Activated T-helper 2 cell treated with anti-CD3 and anti-CD28 coated beads, Interferon-gamma antibody, Interleukin-2, Interleukin-4, amounts not matched to agents 10 μg/mL and 5 μg/mL and 100 μg/mL, durations not matched to agents 14 hours and 24 hours and 36 hours (primary cell): ENCODE results near the gene XPO5. TPM values are rescaled to one million over a fixed set of nuclear protein-coding genes. Genes with fewer than 3 reads are reported as not detected.

Source experiments
- DNase-seq: peaks from one replicate; pipeline ENCODE4 v3.0.0; 2021; ENCODE audit warnings: low spot score
- H3K27ac Mint-ChIP-seq: one replicate; pipeline ENCODE4 v1.8.0; 2021; ENCODE audit warnings: mixed read lengths
- H3K27me3 Mint-ChIP-seq: one replicate; pipeline ENCODE4 v1.8.0; 2021; ENCODE audit warnings: low read depth, mixed read lengths
- H3K36me3 Mint-ChIP-seq: one replicate; pipeline ENCODE4 v1.8.0; 2021; ENCODE audit warnings: low read depth, mixed read lengths
- H3K4me1 Mint-ChIP-seq: one replicate; pipeline ENCODE4 v1.8.0; 2021; ENCODE audit warnings: low read depth, mixed read lengths
- H3K4me3 Mint-ChIP-seq: one replicate; pipeline ENCODE4 v1.8.0; 2021; ENCODE audit warnings: low read depth, mild to moderate bottlenecking, moderate library complexity, mixed read lengths
- H3K9me3 Mint-ChIP-seq: one replicate; pipeline ENCODE4 v1.8.0; 2021; ENCODE audit warnings: mixed read lengths
- intact Hi-C: fragments of 100-400 bp; cut with micrococcal nuclease; formaldehyde crosslinking; loops from one replicate; pipeline ENCODE4 v1.15.1; 2023
- total RNA-seq: library from RNA; stranded (reverse); gene quantifications from 2 replicates; pipeline ENCODE4 v1.2.3, GENCODE V29; 2022

The XPO5 gene
- total RNA-seq, 1 donor from 2014 or later, result 114 TPM

DNA sequence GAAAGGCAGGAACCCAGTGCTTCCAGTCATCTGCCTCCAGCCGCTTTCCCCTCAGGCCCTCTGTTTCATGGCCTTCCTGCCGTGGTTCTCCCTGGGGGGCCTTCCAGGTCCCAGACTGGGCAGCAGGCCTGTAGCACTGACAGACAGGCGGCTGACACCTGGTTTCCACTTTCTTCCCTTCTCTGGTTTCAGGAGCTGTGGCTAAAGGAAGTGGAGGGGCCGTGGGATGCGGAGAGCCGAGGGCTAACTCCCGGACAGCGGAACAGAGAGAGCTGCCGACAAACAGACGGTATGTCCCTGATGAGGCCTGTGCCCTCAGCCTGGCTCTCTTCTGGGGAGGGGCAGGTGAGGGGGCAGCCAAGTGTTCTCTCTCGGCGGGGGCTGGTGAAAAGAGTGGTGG lies 78.1 kb downstream of the XPO5 start:
- H3K9me3 Mint-ChIP-seq, result no peaks in the 10 kb centered on the region
- peaks cover 7% of the 10 kb centered on the region for H3K4me1 Mint-ChIP-seq
- DNase-seq, result no peak
- no peak overlapping the region for H3K4me3 Mint-ChIP-seq
- no peak overlapping the region for H3K27ac Mint-ChIP-seq
- H3K27me3 Mint-ChIP-seq, result no peaks in the 10 kb centered on the region
- intact Hi-C loops, result no loop called here
- H3K36me3 Mint-ChIP-seq, result peaks cover 34% of the 10 kb centered on the region

GRCh38 chr6:43497129-43497396 lies 78.8 kb downstream of the XPO5 start:
- Mint-ChIP-seq H3K36me3 (peaks cover 30% of the 10 kb centered on the region), H3K27ac (no peak overlapping the region), H3K27me3 (no peaks in the 10 kb centered on the region), H3K9me3 (no peaks in the 10 kb centered on the region), H3K4me3 (no peak overlapping the region), H3K4me1 (peaks cover 7% of the 10 kb centered on the region)
- intact Hi-C loops, result no loop called here
- no peak for DNase-seq

DNA sequence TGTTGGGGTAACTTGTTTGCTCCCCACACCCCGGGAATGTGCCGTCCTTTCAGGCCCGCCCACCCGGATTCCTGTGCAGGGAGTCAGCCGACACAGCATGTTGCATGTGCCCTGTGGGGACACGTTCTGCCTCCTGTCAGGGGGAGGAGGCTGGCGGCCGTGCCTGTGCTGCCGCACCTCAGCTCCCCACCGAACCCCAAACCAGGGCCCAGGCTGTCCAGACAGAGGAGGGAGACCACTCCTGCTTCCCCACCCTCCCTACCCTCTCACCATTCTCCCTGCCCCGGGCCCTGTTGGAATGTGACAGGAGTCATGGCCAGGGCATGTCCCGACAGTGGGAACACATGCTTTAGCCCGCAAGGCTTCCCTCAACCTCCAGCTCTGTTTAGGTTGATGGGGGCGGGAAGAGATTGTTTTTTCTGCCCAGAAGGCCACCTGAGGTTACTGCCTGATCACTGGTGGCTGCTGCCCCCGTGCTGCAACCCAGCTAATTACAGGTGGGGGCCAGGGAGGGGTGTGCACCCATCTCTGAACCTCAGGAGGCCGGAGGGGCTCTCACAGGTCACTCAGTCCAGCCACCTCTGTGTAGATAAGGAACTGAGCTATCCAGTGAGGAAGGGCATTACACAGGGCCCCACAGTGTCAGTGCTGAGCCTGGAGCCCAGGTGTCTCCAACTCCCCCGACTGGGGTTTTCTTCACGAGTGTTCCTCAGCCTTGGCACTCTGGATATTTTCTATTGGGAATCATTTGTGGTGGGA lies 79.3 kb downstream of the XPO5 start:
- H3K9me3 Mint-ChIP-seq, result no peaks in the 10 kb centered on the region
- H3K4me3 Mint-ChIP-seq, result no peak overlapping the region
- H3K36me3 Mint-ChIP-seq, result peaks cover 25% of the 10 kb centered on the region
- no peaks in the 10 kb centered on the region for H3K27me3 Mint-ChIP-seq
- no peak overlapping the region for H3K27ac Mint-ChIP-seq
- no peak for DNase-seq
- H3K4me1 Mint-ChIP-seq, result peaks cover 7% of the 10 kb centered on the region
- intact Hi-C loops, result no loop called here

DNA sequence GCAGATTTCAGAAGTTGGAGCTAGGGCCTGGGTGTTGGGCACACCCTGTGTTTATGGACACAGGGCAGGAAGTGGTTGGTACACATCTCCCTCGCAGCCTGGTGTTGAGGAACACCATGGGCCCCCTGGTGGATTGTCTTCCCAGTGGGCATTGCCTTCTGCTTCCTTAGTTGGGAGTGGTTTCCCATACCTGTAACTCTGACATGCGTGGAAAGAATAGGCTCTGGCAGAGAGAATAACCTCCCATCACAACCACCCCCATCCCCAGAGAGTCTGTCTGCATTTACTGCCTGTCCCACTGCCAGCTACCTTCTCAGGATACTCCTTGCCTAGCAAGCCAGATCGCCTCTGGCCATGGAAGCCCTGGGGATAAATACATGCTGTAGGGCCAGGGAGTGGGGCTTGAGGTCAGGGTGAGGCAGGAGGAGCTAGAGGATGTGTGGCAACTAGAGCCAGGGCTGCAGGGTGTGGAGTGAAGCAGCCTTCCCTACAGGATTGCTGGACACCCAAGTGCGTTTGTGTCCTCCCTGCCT lies 80.4 kb downstream of the XPO5 start:
- no peaks in the 10 kb centered on the region for H3K27me3 Mint-ChIP-seq
- H3K9me3 Mint-ChIP-seq, result no peaks in the 10 kb centered on the region
- intact Hi-C loops, result no loop called here
- H3K4me3 Mint-ChIP-seq, result no peak overlapping the region
- peaks cover 7% of the 10 kb centered on the region for H3K4me1 Mint-ChIP-seq
- H3K27ac Mint-ChIP-seq, result peak overlapping the region; percentile 13
- DNase-seq, result no peak
- peaks cover 14% of the 10 kb centered on the region for H3K36me3 Mint-ChIP-seq

- H3K9me3 Mint-ChIP-seq, result no peaks in the 10 kb centered on the region
- no peak overlapping the region for H3K27ac Mint-ChIP-seq
- peaks cover 14% of the 10 kb centered on the region for H3K36me3 Mint-ChIP-seq
- no peaks in the 10 kb centered on the region for H3K27me3 Mint-ChIP-seq
- DNase-seq, result no peak
- intact Hi-C loops, result no loop called here
- no peak overlapping the region for H3K4me3 Mint-ChIP-seq
- peaks cover 11% of the 10 kb centered on the region for H3K4me1 Mint-ChIP-seq
Observed at GRCh38 chr6:43494766-43495165, 81.1 kb downstream of the XPO5 start.

DNA sequence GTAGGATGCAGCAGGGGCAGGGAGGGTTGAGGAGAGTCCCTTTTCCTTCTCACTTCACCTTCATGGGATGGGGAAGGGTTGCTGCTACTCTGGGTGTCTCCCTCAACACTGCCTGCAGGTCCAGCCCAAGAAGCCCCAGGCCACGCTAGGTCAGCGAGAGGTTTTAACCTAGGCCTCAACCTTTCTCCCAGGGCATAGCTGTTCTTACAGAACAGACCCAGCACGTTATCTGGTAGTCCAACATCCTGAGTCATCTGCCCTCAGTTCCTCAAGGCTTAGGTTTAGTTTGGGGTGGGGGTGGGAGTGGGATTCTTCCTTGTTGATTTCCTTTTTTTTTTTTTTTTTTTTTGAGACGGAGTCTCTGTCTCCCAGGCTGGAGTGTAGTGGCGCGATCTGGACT lies 81.5 kb downstream of the XPO5 start:
- H3K36me3 Mint-ChIP-seq, result peaks cover 11% of the 10 kb centered on the region
- intact Hi-C loops, result no loop called here
- H3K4me3 Mint-ChIP-seq, result no peak overlapping the region
- no peak for DNase-seq
- H3K9me3 Mint-ChIP-seq, result no peaks in the 10 kb centered on the region
- H3K27me3 Mint-ChIP-seq, result no peaks in the 10 kb centered on the region
- no peak overlapping the region for H3K27ac Mint-ChIP-seq
- H3K4me1 Mint-ChIP-seq, result peaks cover 11% of the 10 kb centered on the region

DNA sequence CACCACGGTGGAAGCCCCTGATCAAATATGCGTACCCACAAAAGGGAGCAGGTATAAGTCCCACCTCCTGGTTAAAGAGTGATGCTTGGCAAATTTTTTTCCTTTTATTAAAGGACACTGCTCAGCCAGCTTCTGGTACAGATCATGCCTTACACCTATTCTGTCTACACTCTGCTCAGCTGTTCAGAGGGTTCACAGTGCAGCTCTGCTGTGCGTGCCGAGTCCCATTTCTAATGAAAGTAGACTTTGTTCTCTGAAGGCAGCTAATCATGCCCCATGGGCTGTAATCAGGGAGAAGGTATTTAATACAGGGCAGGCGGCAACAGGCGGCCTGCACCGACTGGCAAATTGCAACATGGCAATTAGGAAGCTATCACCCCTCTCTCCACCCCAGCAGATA lies 82.0 kb downstream of the XPO5 start:
- no peaks in the 10 kb centered on the region for H3K9me3 Mint-ChIP-seq
- peaks cover 11% of the 10 kb centered on the region for H3K4me1 Mint-ChIP-seq
- intact Hi-C loops, result no loop called here
- H3K27ac Mint-ChIP-seq, result no peak overlapping the region
- no peak overlapping the region for H3K4me3 Mint-ChIP-seq
- H3K36me3 Mint-ChIP-seq, result peaks cover 11% of the 10 kb centered on the region
- no peaks in the 10 kb centered on the region for H3K27me3 Mint-ChIP-seq
- DNase-seq, result no peak

GRCh38 chr6:43493230-43493629 lies 82.6 kb downstream of the XPO5 start:
- DNase-seq, result no peak
- intact Hi-C loops, result no loop called here
- peaks cover 11% of the 10 kb centered on the region for H3K4me1 Mint-ChIP-seq
- no peaks in the 10 kb centered on the region for H3K9me3 Mint-ChIP-seq
- no peaks in the 10 kb centered on the region for H3K27me3 Mint-ChIP-seq
- peaks cover 6% of the 10 kb centered on the region for H3K36me3 Mint-ChIP-seq
- H3K4me3 Mint-ChIP-seq, result no peak overlapping the region
- no peak overlapping the region for H3K27ac Mint-ChIP-seq

- Mint-ChIP-seq H3K27me3 (no peaks in the 10 kb centered on the region), H3K4me1 (peaks cover 11% of the 10 kb centered on the region), H3K4me3 (no peak overlapping the region), H3K27ac (no peak overlapping the region), H3K36me3 (peaks cover 4% of the 10 kb centered on the region), H3K9me3 (no peaks in the 10 kb centered on the region)
- DNase-seq, result no peak
- intact Hi-C loops, result no loop called here
Observed at GRCh38 chr6:43492673-43493072, 83.2 kb downstream of the XPO5 start.

GRCh38 chr6:43491750-43492661 lies 83.8 kb downstream of the XPO5 start:
- no peak for DNase-seq
- H3K27ac Mint-ChIP-seq, result no peak overlapping the region
- H3K36me3 Mint-ChIP-seq, result peaks cover 4% of the 10 kb centered on the region
- H3K4me1 Mint-ChIP-seq, result peaks cover 11% of the 10 kb centered on the region
- H3K4me3 Mint-ChIP-seq, result no peak overlapping the region
- H3K27me3 Mint-ChIP-seq, result no peaks in the 10 kb centered on the region
- intact Hi-C loops, result no loop called here
- no peaks in the 10 kb centered on the region for H3K9me3 Mint-ChIP-seq

DNA sequence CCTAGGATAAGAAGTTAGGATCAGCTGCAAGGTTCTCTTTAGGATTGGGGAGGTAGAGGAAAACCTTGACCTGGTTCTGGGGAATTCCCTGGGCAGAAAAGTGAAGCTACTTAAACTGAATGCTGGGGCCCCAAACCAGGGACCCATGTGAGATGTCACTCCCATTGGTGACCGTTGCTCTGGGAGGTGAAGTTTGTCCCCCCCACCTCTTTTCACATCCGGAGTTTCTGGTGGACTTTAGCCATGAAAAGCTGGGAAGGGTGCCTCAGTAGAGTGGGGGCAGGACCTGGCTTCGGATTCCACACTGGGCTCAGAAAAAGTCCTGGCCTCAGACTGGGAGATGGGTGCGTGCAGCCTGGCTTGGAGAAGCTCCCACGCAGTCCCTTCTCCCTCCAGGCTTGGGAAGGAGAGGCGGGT lies 85.3 kb downstream of the XPO5 start:
- no peak overlapping the region for H3K27ac Mint-ChIP-seq
- H3K4me1 Mint-ChIP-seq, result peaks cover 11% of the 10 kb centered on the region
- H3K9me3 Mint-ChIP-seq, result no peaks in the 10 kb centered on the region
- no peaks in the 10 kb centered on the region for H3K27me3 Mint-ChIP-seq
- peaks cover 4% of the 10 kb centered on the region for H3K36me3 Mint-ChIP-seq
- intact Hi-C loops, result no loop called here
- no peak overlapping the region for H3K4me3 Mint-ChIP-seq
- no peak for DNase-seq

DNA sequence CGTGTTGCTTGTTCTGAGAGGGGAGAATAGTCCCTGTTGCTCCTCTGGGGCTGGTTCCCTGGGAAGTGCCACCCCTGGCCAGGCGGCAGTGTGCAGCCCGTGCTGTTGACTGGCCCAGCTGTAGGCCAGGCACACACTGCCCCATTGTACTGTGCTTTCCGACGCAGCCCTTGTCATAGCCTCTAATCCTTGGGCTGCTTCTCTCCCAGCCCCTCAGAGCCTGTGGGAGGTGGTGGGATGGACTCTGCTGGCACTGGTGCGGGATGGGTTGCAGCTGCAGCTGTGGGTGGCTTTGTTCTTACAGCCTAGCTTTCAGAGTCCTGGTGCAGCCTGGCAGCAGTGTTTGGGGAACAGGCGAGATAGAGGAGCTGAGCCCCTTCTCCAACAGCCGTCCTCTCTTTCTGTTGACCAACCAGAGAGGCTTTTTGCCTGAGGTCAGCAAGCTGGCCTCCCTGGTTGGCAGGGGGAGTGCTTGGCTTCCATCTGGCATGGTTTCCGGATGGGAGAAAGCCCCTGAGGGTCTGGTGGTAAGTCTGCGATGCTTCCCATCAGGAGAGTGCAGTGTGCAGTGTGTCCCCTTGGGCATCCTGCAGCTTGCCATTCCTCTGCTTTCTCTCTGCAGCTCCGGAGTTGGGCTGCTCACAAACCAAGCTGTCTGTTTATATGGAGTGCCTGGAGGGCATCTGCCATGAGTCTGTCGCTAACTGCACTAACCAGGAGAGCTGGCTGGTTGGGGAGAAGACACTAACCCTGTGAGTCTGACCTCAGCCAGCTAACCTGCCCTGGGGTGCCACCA lies 86.4 kb downstream of the XPO5 start:
- intact Hi-C loops, result no loop called here
- no peak overlapping the region for H3K27ac Mint-ChIP-seq
- no peak for DNase-seq
- H3K27me3 Mint-ChIP-seq, result no peaks in the 10 kb centered on the region
- H3K36me3 Mint-ChIP-seq, result peaks cover 4% of the 10 kb centered on the region
- no peak overlapping the region for H3K4me3 Mint-ChIP-seq
- H3K4me1 Mint-ChIP-seq, result peaks cover 6% of the 10 kb centered on the region
- H3K9me3 Mint-ChIP-seq, result no peaks in the 10 kb centered on the region
